HepG2 (cell line): ENCODE results near the gene RASIP1.
A peak's percentile ranks its signal among the peaks of the same experiment; 100 is the strongest.

ENCODE experiments used
- GMEB2 ChIP-seq: IDR thresholded peaks from 2 replicates; pipeline ENCODE4 v1.6.1; 2016; ENCODE audit warnings: missing biosample characterization, missing genetic modification reagents, low read depth
- HIVEP1 ChIP-seq: sonication (generic); formaldehyde crosslinking; IDR thresholded peaks from 2 replicates; pipeline ENCODE4 v1.4.0; 2020; ENCODE audit warnings: mild to moderate bottlenecking, missing genetic modification reagents
- MED1 ChIP-seq: sonication (generic); formaldehyde crosslinking; IDR thresholded peaks from 2 replicates; pipeline ENCODE4 v1.4.0; 2020; ENCODE audit warnings: missing genetic modification reagents
- SP2 ChIP-seq: sonication (generic); formaldehyde crosslinking; IDR thresholded peaks from 2 replicates; pipeline ENCODE4 v1.5.1; 2020; ENCODE audit warnings: mild to moderate bottlenecking, missing genetic modification reagents
- ZFX ChIP-seq: sonication (generic); formaldehyde crosslinking; IDR thresholded peaks from 2 replicates; pipeline ENCODE4 v1.4.0; 2020; ENCODE audit warnings: mild to moderate bottlenecking, low read depth, missing genetic modification reagents, moderate library complexity
- ZNF121 ChIP-seq: sonication (generic); formaldehyde crosslinking; IDR thresholded peaks from 2 replicates; pipeline ENCODE4 v1.5.0; 2020; ENCODE audit warnings: mild to moderate bottlenecking, missing genetic modification reagents

GRCh38 chr19:48718711-48719231 is 21.6 kb downstream of the RASIP1 start:
- peak; percentile 72 for TF ChIP-seq ZFX (CRISPR knock-in tag)
- peak; percentile 75; the same call in 1 of the 2 replicates for TF ChIP-seq MED1 (CRISPR knock-in tag)
- TF ChIP-seq GMEB2, result no peak
- peak; percentile 51 for TF ChIP-seq HIVEP1
- no peak for TF ChIP-seq SP2 (CRISPR knock-in tag)
- TF ChIP-seq ZNF121 (CRISPR knock-in tag), result no peak
